Measurements from ENCODE around the gene MYO1E. TPM values are rescaled to one million over a fixed set of nuclear protein-coding genes. Genes with fewer than 3 reads are reported as not detected.

MYO1E gene
- total and polyA plus RNA-seq, 2 of the 8 experiments (the other 6 are each of a cell fraction or from before 2014, with no cell fraction given) = 19.6 to 142 TPM

DNA sequence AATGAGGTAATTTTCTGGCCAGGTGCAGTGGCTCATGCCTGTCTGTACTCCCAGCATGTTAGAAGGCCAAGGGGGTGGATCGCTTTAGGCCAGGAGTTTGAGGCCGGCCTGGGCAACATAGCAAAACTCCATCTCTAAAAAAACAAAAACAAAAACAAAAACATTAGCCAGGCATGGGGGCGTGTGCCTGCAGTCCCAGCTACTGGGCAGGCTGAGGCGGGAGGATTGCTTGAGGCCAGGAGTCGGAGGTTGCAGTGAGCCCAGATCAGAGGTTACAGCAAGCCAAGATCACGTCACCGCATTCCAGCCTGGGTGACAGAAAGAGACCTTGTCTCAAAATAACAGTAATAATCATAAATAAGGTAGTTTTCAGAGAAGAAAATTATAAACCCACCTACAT lies 110.4 kb downstream of the MYO1E start (continued):
- TF ChIP-seq, protein P1, sequence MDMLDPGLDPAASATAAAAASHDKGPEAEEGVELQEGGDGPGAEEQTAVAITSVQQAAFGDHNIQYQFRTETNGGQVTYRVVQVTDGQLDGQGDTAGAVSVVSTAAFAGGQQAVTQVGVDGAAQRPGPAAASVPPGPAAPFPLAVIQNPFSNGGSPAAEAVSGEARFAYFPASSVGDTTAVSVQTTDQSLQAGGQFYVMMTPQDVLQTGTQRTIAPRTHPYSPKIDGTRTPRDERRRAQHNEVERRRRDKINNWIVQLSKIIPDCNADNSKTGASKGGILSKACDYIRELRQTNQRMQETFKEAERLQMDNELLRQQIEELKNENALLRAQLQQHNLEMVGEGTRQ (IDR thresholded peaks at IDR 0.05; ENCODE audit: low read length) = no peak
- TF ChIP-seq, protein P2, sequence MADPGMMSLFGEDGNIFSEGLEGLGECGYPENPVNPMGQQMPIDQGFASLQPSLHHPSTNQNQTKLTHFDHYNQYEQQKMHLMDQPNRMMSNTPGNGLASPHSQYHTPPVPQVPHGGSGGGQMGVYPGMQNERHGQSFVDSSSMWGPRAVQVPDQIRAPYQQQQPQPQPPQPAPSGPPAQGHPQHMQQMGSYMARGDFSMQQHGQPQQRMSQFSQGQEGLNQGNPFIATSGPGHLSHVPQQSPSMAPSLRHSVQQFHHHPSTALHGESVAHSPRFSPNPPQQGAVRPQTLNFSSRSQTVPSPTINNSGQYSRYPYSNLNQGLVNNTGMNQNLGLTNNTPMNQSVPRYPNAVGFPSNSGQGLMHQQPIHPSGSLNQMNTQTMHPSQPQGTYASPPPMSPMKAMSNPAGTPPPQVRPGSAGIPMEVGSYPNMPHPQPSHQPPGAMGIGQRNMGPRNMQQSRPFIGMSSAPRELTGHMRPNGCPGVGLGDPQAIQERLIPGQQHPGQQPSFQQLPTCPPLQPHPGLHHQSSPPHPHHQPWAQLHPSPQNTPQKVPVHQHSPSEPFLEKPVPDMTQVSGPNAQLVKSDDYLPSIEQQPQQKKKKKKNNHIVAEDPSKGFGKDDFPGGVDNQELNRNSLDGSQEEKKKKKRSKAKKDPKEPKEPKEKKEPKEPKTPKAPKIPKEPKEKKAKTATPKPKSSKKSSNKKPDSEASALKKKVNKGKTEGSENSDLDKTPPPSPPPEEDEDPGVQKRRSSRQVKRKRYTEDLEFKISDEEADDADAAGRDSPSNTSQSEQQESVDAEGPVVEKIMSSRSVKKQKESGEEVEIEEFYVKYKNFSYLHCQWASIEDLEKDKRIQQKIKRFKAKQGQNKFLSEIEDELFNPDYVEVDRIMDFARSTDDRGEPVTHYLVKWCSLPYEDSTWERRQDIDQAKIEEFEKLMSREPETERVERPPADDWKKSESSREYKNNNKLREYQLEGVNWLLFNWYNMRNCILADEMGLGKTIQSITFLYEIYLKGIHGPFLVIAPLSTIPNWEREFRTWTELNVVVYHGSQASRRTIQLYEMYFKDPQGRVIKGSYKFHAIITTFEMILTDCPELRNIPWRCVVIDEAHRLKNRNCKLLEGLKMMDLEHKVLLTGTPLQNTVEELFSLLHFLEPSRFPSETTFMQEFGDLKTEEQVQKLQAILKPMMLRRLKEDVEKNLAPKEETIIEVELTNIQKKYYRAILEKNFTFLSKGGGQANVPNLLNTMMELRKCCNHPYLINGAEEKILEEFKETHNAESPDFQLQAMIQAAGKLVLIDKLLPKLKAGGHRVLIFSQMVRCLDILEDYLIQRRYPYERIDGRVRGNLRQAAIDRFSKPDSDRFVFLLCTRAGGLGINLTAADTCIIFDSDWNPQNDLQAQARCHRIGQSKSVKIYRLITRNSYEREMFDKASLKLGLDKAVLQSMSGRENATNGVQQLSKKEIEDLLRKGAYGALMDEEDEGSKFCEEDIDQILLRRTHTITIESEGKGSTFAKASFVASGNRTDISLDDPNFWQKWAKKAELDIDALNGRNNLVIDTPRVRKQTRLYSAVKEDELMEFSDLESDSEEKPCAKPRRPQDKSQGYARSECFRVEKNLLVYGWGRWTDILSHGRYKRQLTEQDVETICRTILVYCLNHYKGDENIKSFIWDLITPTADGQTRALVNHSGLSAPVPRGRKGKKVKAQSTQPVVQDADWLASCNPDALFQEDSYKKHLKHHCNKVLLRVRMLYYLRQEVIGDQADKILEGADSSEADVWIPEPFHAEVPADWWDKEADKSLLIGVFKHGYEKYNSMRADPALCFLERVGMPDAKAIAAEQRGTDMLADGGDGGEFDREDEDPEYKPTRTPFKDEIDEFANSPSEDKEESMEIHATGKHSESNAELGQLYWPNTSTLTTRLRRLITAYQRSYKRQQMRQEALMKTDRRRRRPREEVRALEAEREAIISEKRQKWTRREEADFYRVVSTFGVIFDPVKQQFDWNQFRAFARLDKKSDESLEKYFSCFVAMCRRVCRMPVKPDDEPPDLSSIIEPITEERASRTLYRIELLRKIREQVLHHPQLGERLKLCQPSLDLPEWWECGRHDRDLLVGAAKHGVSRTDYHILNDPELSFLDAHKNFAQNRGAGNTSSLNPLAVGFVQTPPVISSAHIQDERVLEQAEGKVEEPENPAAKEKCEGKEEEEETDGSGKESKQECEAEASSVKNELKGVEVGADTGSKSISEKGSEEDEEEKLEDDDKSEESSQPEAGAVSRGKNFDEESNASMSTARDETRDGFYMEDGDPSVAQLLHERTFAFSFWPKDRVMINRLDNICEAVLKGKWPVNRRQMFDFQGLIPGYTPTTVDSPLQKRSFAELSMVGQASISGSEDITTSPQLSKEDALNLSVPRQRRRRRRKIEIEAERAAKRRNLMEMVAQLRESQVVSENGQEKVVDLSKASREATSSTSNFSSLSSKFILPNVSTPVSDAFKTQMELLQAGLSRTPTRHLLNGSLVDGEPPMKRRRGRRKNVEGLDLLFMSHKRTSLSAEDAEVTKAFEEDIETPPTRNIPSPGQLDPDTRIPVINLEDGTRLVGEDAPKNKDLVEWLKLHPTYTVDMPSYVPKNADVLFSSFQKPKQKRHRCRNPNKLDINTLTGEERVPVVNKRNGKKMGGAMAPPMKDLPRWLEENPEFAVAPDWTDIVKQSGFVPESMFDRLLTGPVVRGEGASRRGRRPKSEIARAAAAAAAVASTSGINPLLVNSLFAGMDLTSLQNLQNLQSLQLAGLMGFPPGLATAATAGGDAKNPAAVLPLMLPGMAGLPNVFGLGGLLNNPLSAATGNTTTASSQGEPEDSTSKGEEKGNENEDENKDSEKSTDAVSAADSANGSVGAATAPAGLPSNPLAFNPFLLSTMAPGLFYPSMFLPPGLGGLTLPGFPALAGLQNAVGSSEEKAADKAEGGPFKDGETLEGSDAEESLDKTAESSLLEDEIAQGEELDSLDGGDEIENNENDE (IDR thresholded peaks at IDR 0.05; ENCODE audit: insufficient replicate concordance, low read length) = no peak
